HT1080 (cell line): Measurements from ENCODE around the gene PRKCA. TPM values are rescaled to one million over a fixed set of nuclear protein-coding genes. Genes with fewer than 3 reads are reported as not detected.

Source experiments
- DNase-seq: peaks from one replicate; pipeline ENCODE4 v3.0.0-alpha.2; 2015; ENCODE audit warnings: low read depth
- total RNA-seq: library from RNA; depleted of rRNA; stranded (reverse); fragments of >200 nt; shearing (Covaris generic); gene quantifications from 2 replicates; pipeline ENCODE4 v1.2.3, GENCODE V29; 2014

PRKCA gene
- total RNA-seq, 1 experiment from 2014 or later, result 24.1 TPM

DNA sequence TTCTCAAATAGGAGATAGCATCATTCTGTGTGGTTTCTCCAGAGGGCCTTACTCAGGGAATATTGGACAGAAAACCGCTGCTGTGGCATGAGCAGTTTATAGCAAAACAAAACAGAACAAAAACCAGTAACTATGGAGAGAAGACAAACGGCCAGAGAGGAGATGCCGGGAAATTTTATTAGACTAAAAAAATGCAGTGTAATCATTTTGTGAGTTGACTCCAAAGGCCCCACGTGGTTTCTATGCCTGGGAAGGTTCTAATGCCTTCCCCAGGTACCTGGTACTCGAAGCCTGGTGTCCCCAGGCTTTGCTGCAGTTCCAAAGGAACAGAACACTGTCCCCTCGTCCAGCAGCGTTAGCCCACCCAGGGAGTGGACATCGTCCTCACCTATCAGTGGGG is 519.6 kb downstream of the PRKCA start:
- DNase-seq, result no peak

DNA sequence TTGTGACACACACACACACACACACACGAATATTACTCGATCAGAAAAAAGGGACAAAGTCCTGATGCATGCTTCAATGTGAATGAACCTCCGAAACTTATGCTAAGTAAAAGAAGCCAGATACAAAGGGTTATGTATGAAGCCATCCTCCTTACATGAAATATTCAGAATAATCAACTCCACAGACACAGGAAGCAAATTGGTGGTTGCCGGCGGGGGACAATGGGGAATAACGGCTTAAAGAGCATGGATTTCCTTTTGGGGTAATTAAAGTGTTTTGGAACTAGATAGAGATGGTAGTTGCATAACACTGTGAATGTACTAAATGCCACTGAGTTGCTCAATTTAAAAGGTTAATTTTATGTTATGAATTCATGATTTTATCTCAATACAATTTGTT is 524.4 kb downstream of the PRKCA start:
- no peak for DNase-seq

DNA sequence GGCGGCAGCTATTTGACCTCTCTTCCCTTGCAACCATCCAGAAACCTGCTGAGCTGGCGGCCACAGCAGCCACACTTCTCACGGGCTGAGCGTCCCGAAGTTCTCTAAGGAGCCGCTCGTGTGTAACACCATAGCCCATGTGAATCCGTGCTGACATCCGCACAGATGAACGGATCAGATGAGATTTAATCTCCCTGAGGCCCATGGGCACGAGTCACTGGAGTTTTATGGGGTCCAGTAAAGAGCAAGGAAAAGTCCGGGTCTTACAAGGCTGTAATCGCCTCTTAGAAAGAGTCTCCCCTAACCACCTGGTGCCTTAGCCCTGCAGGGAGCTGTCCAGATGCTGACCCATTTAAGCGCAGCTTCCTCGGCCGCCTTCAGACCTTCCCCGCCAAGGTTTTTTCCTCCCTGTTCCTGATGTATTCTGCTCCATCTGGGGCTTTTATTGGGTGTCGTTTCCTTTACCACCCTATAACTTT is 527.0 kb downstream of the PRKCA start:
- DNase-seq, result peak; percentile 42

DNA sequence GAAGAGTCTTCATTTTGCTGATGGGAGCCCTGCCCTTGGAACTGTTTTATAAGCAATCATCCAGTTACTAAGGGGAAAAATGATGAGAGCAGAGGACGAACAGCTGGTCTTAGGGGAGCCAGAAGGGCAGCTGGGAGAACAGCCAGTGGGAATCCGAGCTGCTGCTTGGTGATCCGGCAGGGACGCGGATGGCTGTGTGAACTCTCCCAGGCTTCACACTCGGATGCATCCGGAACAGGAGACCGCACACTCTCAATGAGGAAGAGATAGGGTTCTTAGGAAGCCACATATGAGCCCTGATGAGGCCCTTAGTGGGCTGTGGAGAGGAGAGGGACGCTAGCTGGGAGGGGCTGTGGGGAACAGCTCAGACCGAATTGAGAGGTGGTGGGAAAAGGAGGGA is 527.5 kb downstream of the PRKCA start:
- no peak for DNase-seq

DNA sequence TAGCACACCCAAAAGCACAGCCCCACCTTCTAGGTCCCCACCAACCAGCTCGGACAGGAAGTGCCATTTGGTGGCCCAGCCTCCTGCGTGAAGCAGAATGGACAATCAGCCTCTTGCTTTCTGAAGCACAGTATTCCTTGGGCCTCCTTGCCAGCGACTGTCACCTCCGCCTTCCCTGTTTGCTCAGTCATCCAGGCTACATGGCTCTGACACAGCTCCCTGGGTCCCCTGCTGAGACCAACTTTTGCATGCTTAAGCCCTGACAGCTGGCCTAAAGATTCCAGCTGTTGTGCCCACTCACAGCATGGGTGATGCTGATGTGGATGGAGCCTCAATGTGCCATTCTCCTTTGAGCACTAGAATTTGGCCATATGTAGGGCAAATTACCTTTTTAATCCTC is 528.0 kb downstream of the PRKCA start:
- no peak for DNase-seq

DNA sequence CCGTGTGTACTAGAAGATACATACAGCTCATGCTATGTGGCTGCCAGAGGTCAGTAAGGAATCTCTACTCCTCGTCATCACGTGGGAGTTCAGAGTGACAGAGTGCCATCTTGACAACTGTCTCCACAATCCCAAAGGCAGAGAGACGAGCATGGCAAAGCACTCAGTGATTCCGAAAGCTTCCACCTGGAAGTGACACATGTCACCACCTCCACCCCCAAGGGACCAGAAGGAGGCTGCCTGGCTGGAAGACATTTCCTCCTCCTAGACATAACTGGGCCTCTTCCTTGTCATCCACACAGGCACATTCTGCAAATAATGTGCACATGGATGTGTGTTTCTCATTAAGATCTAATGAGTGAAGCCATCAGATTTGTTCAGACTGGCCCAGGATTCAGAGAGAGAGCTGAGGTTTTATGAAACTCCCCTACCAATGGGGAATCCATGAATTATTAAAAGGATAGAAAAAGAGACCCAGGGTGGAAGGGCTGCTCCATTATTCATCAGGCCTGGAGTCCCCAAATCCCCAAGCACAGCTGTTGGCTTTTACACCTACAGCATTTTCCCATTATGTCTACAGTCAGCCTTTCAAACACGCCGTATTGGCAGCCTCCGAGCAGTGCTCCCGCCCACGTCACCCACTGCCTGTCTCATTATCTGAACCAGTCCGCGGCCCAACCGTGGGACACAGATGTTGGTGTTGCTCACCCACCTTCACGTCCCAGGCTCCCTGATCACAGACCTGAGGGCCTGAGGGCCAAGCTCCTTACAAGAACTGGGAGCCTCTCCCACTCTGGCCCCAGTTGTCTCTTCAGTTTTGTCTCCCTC is 529.2 kb downstream of the PRKCA start:
- DNase-seq, result no peak

DNA sequence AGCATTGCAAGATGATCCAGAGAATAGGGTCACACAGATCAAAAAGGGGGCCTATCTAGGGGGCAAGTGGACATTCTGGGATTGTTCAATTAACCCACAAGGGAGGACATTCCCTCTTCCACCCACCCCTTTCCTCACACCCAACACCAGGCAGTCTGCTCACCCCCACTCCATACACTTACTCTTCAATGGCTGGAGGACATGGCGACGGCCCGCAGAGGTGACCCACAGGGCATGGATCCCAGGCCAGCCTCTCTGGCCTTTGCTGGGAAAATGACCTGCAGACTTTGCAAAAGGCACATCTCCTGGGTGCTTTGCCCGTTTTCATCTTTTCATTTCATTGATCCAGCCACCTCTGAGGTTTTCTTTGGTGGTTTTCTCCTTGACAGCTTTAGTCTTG is 530.8 kb downstream of the PRKCA start:
- DNase-seq, result no peak

DNA sequence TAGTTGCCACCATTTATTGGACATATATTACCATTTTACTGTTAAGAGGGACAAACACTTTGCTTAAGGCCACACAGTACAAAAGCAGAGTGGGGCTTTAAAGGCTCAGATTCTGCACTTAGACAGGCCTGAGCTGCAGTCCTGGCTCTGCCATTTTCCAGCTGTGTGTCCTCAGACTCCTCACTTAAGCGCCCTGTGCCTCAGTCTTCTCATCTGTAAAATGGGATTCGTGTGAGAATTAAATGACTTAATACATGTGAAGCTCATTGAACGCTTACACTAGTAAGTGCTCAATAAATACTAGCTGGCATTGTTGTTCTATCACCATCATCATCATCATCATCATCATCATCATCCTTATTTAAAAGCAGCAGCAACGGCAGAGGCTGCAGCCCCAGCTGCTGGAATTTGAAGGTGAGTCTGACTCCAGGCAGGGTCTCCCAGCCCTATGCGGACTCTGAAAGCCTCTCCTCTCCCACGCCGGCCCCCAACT is 532.1 kb downstream of the PRKCA start:
- DNase-seq, result no peak

DNA sequence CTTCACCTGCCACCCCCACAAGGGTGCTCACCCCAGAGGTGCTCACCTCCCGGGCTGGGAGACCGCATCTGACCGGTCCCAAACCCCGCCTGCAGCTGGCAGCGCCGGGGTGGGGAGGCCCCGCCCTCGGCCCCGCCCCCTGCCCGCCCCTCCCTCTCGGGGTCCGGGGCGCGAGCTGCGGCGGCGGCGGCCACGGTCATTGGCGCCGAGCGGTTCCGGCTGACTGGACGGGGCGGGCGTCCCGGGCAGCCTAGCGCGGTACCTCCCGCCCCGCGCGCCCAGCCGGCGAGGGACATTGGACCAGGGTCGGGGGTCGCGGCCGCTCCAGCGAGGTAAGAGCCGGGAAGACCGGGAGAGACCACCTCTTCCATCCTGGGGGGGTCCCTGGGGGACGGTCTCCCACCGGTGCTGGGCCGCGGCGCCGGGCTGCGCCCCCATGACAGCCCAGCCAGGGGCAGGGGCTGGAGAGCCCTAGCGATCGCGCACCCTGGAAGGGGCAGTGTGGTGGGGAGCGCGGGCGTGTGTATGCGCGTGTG is 532.6 kb downstream of the PRKCA start, which contains the start of gene CACNG5:
Gene CACNG5, plus strand, starts transcription at position 199 of the 536 bp plus-strand sequence. CDS start 42,216 bp downstream, outside the sequence.
- DNase-seq, result no peak

DNA sequence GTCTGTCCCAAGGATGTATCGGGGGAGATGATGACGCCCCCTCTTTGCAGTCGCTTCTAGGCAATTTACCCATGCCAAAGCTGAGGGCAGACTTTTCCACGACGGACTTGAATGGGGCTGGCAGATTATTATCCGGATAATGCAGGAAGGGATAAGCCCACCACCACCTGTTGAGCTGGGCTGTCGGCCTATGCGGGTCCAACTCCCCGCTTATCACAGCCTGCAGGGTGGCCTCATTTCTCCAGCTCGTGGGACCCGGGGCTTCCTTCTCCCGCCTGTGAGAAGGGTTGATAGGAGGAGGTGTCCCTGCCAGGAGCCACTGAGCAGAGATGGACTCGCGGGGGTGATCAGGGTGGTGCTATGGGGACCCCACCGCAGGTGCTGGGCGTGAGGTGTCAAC is 533.1 kb downstream of the PRKCA start:
- DNase-seq, result no peak

DNA sequence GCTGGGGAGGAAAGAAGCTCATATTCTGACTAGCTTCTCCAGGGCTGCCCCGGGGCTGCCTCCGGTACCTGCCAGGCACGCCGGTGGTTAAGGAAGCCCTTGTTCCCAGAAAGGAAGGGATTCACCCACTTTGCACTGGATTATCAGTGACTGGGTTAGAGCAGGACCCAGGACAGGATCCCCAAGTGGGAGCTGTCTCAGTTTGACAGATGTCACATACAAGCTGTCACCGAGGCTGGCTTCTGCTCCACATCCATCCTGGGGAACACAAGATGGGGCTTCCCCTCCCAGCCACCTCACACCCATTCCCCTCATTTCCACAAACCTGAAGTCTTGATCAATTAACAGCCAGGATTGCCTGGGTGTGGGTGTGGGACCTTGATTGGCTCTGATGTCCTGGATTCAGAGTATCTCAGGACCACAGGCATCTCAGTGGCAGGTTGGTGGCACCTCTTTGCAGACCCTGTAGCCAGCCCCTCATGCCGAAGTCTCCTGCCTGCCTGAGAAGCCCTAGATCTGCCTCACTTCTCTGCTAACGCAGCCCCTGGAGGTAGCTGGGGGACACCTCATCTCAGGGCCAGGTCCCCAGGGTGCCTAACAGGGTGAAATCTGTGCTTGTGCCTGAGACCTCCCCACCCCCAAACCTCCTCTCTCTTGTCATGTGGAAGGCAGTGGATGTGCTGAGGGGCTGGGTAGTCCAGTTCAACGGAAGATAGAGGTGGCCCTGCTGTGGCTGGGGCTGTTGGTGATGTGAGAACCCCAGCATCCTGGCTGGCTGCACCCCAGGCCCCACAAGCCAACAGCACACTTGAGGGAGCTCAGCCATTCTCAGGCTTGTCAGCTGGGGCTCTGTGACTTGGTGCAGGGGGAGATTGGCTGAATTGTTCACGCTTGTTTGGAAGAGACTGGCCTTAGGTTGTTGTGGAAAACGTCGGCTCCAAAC is 533.9 kb downstream of the PRKCA start:
- no peak for DNase-seq

DNA sequence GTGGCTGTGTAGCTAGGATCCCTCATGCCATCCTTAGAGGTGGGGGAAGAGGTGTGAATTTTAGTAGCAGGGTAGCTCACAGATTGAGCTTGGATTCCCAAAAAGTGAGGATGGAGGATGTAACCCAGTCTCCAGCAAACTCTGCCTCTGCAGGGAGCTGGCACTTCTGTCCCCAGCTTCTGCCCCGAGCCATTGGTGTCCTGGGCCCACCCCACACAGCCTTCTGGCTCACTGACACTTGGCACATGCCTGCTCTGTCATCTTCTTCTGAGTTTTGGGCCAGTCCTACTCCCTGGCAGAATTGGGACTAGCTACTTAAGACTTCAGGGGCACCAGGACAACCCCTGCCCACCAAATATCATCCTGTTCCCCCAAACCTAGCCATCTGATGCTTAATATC is 534.8 kb downstream of the PRKCA start:
- DNase-seq, result no peak

DNA sequence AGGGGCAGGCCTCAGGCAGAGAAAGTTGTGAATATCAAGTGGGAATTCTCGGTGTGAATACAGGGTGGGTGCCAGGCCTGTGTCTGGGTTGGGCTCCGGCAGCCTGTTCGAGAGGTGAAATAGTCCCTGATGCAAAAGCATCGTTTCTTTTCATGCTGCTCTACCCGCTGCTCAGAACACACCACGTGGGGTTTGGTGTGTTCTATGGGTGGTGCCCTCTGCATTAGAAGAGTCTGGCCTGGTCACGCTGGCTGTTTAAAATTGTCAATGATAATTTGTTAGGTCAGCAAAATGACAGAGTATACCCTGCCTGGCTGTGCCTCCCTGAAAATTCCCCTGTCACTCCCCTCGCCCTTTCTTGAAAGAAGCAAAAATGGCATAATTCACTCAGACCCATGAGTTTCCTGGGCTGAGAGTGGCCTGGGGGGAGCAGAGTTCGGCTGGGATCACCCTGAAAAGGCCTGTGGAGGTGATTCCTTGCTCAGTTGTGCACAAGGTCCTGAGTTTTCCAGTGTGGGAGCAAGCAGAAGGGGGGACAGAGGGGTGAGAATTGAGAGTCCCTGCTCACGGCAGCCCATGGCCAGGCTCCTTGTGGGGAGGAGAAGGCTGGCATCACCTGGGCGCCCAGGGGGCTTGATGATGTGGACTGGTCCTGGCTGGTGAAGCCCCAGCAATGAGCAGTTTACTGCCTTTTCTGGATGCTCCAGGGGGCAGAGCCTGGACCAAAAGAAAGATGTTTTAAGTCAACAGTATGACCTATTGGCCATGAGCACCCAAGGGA is 535.7 kb downstream of the PRKCA start:
- DNase-seq, result no peak

DNA sequence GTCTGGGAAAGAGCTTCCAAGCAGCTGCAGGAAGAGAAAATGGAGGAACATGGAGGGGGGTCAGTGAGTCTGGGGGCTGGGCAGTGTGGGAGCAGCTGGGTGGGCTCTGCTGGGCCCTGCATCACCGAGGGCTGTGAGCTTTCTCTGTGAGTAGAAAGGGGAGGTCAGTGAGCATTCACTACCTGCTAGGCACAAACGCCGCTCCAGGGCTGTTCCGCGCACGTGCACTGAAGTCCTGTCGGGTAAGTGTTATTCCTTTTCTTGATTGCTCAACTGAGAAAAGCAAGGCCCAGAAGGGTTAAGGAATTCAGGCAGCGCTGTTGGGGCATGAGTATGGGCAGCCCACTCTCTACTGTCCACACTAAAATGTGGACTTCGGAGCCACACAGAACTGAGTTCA is 537.2 kb downstream of the PRKCA start:
- DNase-seq, result no peak

DNA sequence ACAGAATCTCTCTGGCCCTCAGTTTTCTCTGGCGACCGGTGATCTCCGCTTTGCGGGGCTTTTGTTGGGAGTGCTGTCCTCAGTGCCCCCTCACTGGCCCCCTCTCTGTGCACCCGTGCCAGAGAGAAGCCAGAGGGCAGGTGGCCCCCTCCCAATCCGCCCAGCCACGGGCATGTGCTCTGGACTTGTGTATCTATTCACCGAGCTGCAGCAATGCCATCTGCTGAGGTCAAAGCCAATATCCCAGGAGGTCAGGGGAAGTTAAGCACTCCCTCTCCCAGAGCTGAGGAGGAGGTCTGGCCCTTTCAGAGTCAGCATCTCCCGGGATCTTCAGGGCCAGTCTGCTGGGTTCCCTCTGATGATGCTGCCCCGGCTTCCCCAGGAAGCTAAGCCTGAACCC is 537.6 kb downstream of the PRKCA start:
- no peak for DNase-seq

DNA sequence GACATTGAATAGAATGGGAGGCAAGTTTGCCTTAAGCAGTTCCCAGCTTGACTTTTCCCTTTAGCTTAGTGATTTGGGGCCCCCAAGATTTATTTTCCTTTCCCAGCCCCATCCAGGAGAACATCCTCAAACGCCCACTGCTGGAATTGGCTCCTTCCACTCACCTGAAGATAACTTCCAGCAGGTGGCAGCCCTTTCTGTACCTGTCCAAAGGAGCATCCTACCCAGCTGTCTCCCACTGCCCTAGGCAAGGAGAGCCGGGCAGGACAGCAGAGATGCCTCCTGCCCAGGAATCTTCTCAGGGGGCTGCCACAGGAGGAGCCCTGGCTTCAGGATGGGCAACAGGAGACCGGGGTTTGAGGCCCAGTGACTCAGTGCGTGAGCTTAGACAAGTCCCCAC is 538.9 kb downstream of the PRKCA start:
- DNase-seq, result no peak

DNA sequence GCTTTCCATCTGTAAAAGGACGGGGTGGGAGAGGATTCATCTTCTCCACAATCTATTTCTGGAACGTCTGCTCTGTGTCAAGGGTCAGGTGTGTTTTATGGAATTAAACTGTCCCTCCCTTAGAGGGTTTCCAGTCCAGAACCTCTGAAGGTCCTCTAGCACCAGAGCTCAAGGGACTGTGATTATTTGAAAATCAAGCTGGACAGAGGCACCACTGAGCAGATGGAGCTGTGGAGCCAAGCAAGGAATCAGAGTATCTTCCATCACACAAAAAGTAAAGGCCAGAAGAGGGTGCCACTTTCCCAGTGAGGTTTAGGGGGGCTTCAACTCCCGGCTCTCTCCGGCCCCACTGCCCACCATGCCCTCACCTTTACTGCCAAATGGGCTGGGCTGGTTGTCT is 539.3 kb downstream of the PRKCA start:
- DNase-seq, result no peak

DNA sequence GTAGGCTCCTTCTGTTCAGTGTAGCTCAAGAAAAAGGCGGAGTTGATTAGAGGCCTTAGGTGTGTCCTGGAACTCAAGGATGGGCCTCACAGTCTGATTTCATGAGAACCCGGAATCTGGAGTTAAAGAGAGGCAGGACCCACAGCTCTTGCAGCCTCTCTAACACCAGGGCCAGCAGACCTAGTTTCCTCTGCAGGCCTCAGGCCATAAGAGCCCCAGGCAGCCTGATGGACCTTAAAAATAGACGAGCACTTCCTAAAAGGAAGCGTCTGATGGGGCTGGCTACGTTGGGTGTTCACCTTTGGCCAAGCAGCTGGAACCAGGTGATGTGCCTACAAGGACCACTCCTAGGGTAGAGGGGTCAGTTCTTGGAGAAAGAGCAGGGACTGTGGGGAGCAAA is 540.1 kb downstream of the PRKCA start:
- no peak for DNase-seq

DNA sequence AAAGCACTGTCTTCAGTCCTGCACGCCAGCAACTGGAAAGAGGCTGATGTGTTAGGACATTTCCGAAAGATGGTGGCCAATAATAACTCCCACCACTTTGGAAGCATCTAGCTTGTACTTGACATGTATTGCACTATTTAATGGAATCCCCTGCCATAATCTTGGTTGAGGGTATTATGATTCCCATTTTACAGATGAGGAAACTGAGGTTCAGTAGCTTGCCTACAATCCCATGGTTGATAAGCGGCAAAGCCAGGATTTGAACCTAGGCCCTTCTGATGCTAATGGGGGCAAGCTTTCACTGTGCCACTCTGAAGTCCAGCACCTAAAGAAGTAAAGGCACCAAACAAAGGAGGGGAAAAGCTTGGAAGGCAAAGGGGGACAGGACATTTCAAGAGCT is 540.5 kb downstream of the PRKCA start:
- no peak for DNase-seq

DNA sequence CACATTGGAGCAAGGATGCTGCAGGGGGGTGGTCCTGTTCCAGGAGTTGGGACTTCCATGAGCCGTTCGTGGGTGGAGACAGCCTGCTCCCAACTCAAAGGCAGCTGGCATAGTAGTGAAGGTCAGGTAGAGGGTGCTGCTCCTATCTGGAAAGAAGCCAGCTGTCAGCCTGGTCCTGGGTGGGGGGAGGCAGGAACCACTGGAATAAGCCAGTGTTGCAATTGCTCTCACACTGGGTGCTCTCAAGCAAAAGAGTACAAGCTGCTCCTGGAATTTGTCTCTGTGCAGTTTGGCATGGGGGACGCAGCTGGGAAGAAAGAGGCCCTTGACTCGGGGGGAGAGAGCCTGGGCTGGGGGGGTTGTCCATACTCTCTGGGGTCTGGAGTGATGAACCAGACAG is 541.2 kb downstream of the PRKCA start:
- no peak for DNase-seq

DNA sequence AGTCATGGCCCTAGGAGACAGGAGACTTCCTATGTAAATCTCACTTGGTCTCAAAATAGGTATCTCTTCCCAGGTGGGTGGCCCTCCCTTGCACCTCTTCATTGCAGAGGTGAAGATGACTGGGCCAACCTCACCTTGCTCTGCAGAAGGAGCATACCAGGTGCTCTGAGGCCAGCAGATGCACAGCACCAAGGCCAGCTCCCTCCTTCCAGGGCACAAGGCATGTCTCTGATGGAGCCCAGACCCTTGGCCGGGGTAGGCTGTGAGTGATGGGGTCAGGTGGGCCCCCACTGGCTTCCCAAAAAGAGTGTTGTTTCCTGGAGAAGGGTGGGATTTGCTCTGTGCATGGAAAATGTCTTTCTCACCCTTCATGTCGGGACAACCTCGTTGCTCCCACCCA is 545.3 kb downstream of the PRKCA start:
- no peak for DNase-seq
